ENCODE data around the gene ANKRD11. TPM values are rescaled to one million over a fixed set of nuclear protein-coding genes. Genes with fewer than 3 reads are reported as not detected.
"Not testable (repeated sequence)": the region's sequence is repeated elsewhere in the genome, so short reads cannot be mapped to it uniquely, and the experiment has no call there.

The ANKRD11 gene
- total RNA-seq, 1 donor: 97.4 TPM

DNA sequence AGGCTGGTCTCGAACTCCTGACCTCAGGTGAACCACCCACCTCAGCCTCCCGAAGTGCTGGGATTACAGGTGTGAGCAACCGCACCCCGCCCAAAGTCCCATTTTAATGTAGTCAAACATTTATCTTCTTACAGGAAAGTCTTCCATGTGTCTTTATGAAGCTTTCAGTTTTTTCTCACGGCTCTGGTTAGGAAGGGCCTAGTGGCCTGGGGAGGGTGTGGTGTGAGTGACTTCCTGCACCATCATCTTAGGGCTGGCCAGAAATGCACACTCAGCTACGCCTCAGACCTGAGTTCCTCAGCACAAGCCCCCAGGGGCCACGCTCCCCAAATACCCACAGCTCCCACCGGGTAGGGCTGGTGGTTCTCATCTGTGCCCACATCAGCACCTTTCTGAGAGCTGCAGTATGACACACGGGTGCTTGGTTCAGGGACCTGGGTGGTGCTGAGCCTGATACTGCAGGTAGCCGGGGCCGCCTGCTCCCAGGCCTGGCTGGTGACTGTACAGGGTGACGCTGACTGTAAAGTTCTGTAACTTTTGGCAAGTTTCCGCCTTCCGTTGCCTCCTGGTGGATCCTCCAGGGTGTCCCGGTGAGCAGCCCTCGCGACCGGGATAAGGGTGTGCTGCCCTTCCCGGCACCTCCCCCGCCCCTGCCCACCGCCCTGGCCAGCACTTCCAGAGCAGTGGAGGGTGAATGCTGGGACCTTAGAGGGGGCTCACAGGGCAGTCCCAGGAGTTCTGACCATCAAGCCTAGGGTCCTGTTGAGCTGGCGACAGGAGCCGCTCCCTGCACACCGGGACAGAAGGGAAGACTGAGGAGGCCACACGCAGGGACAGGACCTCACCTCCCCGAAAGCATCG is 220.3 kb downstream of the ANKRD11 start:
- Histone ChIP-seq H3K9me3 (ENCODE audit: low read depth, low read length) (no peaks in the 10 kb centered on the region), H3K4me1 (ENCODE audit: insufficient read depth, low read length) (peaks cover 16% of the 10 kb centered on the region), H3K27me3 (ENCODE audit: insufficient read depth, low read length) (no peaks in the 10 kb centered on the region), H3K36me3 (ENCODE audit: insufficient read depth, low read length) (peaks cover 67% of the 10 kb centered on the region), H4K20me1 (ENCODE audit: insufficient read depth, low read length) (peaks cover 19% of the 10 kb centered on the region), H2AFZ (ENCODE audit: low read length) (no peak overlapping the region), H3K79me2 (ENCODE audit: insufficient read depth, low read length) (peaks cover 40% of the 10 kb centered on the region), H3K4me2 (ENCODE audit: insufficient read depth, low read length) (no peak overlapping the region), H3K4me3 (ENCODE audit: insufficient read depth, low read length) (no peak overlapping the region), H3K27ac (ENCODE audit: low read depth, low read length) (peak overlapping the region; percentile 18)
- no peak for DNase-seq (ENCODE audit: insufficient read length, low spot score, missing footprints)
- TF ChIP-seq CTCF (IDR thresholded peaks at IDR 0.05; ENCODE audit: extremely low read depth, low read depth, low read length): no peak

DNA sequence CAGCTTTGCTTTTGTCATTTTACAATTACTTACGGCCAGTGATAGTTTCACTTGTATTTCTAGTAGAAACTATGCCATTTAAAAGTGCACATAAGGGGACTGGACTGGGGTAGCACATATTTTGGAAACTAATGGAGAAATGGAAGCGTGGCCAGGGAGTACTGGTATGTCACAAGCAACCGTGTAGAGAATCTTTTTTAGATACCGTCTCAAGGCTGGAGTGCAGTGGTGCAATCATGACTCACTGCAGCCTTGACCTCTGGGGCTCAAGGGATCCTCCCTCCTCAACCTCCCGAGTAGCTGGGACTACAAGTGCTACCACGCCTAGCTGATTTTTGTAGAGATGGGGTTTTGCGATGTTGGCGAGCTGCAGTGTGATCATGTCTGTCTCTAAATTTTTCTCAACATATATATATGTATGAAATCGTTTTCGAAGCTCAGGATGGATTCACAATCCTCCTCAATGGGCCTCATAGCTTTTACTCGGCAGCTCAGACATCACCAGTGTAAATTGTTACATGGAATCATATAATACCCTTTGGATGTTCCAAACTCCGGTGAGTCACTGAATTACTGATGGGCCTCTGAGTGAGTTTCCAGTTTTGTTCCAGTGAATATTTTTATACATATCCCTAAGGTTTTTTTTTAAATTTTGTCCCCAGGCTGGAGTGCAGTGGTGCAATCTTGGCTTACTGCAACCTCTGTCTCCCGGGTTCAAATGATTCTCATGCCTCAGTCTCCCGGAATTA is 221.2 kb downstream of the ANKRD11 start:
- H3K4me2 ChIP-seq (ENCODE audit: insufficient read depth, low read length): no peak overlapping the region
- no peak for TF ChIP-seq CTCF (IDR thresholded peaks at IDR 0.05; ENCODE audit: extremely low read depth, low read depth, low read length)
- H3K9me3 ChIP-seq (ENCODE audit: low read depth, low read length): no peaks in the 10 kb centered on the region
- H3K36me3 ChIP-seq (ENCODE audit: insufficient read depth, low read length): peaks cover 66% of the 10 kb centered on the region
- H3K4me1 ChIP-seq (ENCODE audit: insufficient read depth, low read length): peaks cover 16% of the 10 kb centered on the region
- H3K27me3 ChIP-seq (ENCODE audit: insufficient read depth, low read length): no peaks in the 10 kb centered on the region
- H3K4me3 ChIP-seq (ENCODE audit: insufficient read depth, low read length): no peak overlapping the region
- peak overlapping the region; percentile 18 for H3K27ac ChIP-seq (ENCODE audit: low read depth, low read length)
- peak; percentile 95 for DNase-seq (ENCODE audit: insufficient read length, low spot score, missing footprints)
- H3K79me2 ChIP-seq (ENCODE audit: insufficient read depth, low read length): peaks cover 40% of the 10 kb centered on the region
- H4K20me1 ChIP-seq (ENCODE audit: insufficient read depth, low read length): peaks cover 17% of the 10 kb centered on the region
- no peak overlapping the region for H2AFZ ChIP-seq (ENCODE audit: low read length)

- TF ChIP-seq CTCF (IDR thresholded peaks at IDR 0.05; ENCODE audit: extremely low read depth, low read depth, low read length): no peak
- Histone ChIP-seq H3K4me2 (ENCODE audit: insufficient read depth, low read length) (no peak overlapping the region), H3K4me3 (ENCODE audit: insufficient read depth, low read length) (no peak overlapping the region), H3K36me3 (ENCODE audit: insufficient read depth, low read length) (peaks cover 61% of the 10 kb centered on the region), H3K9me3 (ENCODE audit: low read depth, low read length) (no peaks in the 10 kb centered on the region), H4K20me1 (ENCODE audit: insufficient read depth, low read length) (peaks cover 17% of the 10 kb centered on the region), H3K27me3 (ENCODE audit: insufficient read depth, low read length) (no peaks in the 10 kb centered on the region), H3K79me2 (ENCODE audit: insufficient read depth, low read length) (peaks cover 34% of the 10 kb centered on the region), H3K4me1 (ENCODE audit: insufficient read depth, low read length) (peaks cover 16% of the 10 kb centered on the region), H3K27ac (ENCODE audit: low read depth, low read length) (peak overlapping the region; percentile 18), H2AFZ (ENCODE audit: low read length) (no peak overlapping the region)
- DNase-seq (ENCODE audit: insufficient read length, low spot score, missing footprints): no peak
Measured at GRCh38 chr16:89268585-89268984, 221.8 kb downstream of the ANKRD11 start.

DNA sequence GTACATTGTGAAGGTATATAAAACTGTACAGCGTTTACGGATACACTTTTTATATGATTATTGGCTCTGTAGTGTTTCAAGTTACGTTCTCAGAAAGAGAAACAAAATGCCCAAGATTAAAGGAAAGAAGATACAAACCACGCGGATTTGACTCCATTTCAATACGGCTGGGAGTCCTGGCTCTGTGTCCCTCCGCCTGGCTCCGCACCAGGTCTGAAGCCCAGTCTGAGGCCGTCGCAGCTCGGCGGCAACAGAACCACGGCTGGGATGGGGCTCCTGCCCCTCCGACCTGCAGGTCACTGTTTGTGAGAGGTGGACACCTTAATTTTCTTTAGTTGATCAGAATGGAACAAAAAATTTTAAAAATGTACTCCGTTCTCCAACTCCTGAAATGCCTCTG is 222.6 kb downstream of the ANKRD11 start:
- H3K27me3 ChIP-seq (ENCODE audit: insufficient read depth, low read length); H2AFZ ChIP-seq (ENCODE audit: low read length); H3K4me3 ChIP-seq (ENCODE audit: insufficient read depth, low read length); H3K27ac ChIP-seq (ENCODE audit: low read depth, low read length); DNase-seq (ENCODE audit: insufficient read length, low spot score, missing footprints); H3K9me3 ChIP-seq (ENCODE audit: low read depth, low read length); H3K4me2 ChIP-seq (ENCODE audit: insufficient read depth, low read length): not testable (repeated sequence)
- Histone ChIP-seq H3K36me3 (ENCODE audit: insufficient read depth, low read length) (peaks cover 53% of the 10 kb centered on the region), H3K4me1 (ENCODE audit: insufficient read depth, low read length) (peaks cover 16% of the 10 kb centered on the region), H3K79me2 (ENCODE audit: insufficient read depth, low read length) (peaks cover 28% of the 10 kb centered on the region), H4K20me1 (ENCODE audit: insufficient read depth, low read length) (peaks cover 17% of the 10 kb centered on the region)
